Measurements from ENCODE around the gene CPSF2.

CPSF2 gene

DNA sequence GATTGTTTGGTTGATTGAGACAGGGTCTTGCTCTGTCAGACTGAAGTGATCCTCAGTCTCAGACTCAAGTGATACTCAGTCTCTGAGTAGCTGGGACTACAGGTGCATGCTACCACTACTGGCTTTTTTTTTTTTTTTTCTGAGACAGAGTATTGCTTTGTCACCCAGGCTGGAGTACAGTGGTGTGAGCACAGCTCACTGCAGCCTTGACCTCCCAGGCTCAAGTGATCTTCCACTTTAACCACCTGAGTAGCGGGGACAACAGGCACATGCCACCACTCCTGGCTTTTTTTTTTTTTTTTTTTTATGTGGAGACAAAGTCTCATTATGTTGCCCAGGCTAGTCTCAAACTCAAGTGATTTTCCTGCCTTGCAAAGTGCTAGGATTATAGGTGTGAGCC lies 31.8 kb downstream of the CPSF2 start:
- no peak overlapping the region for H3K4me3 ChIP-seq (ENCODE audit: low read depth, low read length)
- no peak for TF ChIP-seq CTCF (IDR thresholded peaks at IDR 0.05; ENCODE audit: control insufficient read depth, extremely low read depth, insufficient read depth)
- no peak for DNase-seq (ENCODE audit: low read depth)

DNA sequence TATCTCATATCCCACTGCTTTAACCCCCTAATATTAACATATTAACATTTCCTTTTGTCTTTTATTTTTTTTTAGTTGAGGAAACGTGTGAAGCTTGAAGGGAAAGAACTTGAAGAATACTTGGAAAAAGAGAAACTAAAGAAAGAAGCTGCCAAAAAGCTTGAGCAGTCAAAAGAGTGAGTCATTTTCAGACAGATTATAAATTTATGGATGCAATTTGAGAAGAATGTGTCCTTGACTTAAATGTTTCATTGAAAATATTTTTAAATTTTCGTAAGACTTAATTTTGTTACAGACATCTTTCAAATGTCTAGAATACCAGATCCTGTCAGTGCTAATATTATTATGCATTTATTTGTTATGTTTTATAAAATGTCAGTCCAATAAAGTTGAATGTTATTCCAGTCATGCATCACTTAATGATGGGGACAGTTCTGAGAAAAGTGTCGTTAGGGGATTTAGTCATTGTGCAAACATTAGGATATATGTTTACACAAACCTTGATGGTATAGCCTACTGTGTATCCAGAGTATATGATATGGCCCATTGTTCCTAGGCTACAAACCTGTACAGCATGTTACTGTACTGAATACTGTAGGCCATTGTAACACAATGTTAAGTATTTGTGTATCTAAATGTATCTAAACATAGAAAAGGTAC lies 32.6 kb downstream of the CPSF2 start:
- H3K4me3 ChIP-seq (ENCODE audit: low read depth, low read length), result no peak overlapping the region
- DNase-seq (ENCODE audit: low read depth), result peak; percentile 3
- no peak for TF ChIP-seq CTCF (IDR thresholded peaks at IDR 0.05; ENCODE audit: control insufficient read depth, extremely low read depth, insufficient read depth)

DNA sequence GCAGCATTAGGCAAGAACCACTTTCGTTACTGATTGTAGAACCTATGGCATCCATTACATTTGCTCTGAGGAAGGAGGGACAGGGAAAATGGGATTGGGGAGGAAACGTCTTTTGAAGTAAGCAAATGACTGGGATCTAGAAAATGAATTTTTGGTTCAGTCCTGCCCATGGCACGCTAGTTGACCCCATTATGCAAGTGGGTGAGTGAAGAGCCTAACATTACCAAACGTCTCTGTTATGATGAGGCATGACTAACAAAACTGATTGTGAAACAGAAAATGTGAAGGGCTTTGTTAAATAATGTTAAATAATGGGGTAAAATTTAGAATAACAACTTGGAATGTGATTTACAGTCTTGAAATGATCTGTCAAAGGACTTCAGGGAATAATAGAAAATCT lies 38.9 kb downstream of the CPSF2 start:
- no peak overlapping the region for H3K4me3 ChIP-seq (ENCODE audit: low read depth, low read length)
- TF ChIP-seq CTCF (IDR thresholded peaks at IDR 0.05; ENCODE audit: control insufficient read depth, extremely low read depth, insufficient read depth), result no peak
- no peak for DNase-seq (ENCODE audit: low read depth)

GRCh38 chr14:92161521-92161920 lies 39.8 kb downstream of the CPSF2 start:
- no peak for TF ChIP-seq CTCF (IDR thresholded peaks at IDR 0.05; ENCODE audit: control insufficient read depth, extremely low read depth, insufficient read depth)
- no peak for DNase-seq (ENCODE audit: low read depth)
- H3K4me3 ChIP-seq (ENCODE audit: low read depth, low read length), result no peak overlapping the region

- no peak for TF ChIP-seq CTCF (IDR thresholded peaks at IDR 0.05; ENCODE audit: control insufficient read depth, extremely low read depth, insufficient read depth)
- no peak overlapping the region for H3K4me3 ChIP-seq (ENCODE audit: low read depth, low read length)
- no peak for DNase-seq (ENCODE audit: low read depth)
Observed at GRCh38 chr14:92164958-92165357, 43.2 kb downstream of the CPSF2 start.

DNA sequence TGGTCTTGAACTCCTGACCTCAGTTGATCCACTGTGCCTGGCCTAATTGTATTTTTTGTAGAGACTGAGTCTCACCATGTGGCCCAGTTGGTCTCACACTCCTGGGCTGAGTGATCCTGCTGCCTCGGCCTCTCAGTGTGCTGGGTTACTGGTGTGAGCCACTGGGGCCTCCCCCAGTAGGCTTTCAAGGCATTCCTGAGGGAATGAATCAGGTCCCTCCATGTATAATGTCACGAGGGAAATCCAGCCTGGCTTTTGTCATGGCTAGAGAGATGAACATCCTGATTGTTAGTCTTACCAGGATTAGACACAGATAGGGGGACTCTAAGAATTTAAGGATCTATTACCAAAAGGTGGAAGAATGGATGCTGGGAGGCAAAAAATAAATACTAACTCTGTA lies 51.9 kb downstream of the CPSF2 start:
- DNase-seq (ENCODE audit: low read depth), result no peak
- TF ChIP-seq CTCF (IDR thresholded peaks at IDR 0.05; ENCODE audit: control insufficient read depth, extremely low read depth, insufficient read depth), result no peak
- H3K4me3 ChIP-seq (ENCODE audit: low read depth, low read length), result no peak overlapping the region

GRCh38 chr14:92175811-92176210 lies 54.0 kb downstream of the CPSF2 start:
- no peak for DNase-seq (ENCODE audit: low read depth)
- no peak for TF ChIP-seq CTCF (IDR thresholded peaks at IDR 0.05; ENCODE audit: control insufficient read depth, extremely low read depth, insufficient read depth)
- H3K4me3 ChIP-seq (ENCODE audit: low read depth, low read length), result no peak overlapping the region
